H9 (cell line): Measurements from ENCODE around the gene ZRSR2. TPM values are rescaled to one million over a fixed set of nuclear protein-coding genes. Genes with fewer than 3 reads are reported as not detected.

Experiments used
- DNase-seq: peaks from one replicate; pipeline ENCODE4 v3.0.0-alpha.2; 2017
- H2AFZ ChIP-seq: one replicate; pipeline ENCODE4 v1.6.1; 2013; ENCODE audit warnings: mild to moderate bottlenecking, low read length, control low read depth, moderate library complexity
- H2AK5ac ChIP-seq: 2 replicates; pipeline ENCODE4 v1.6.1; 2013; ENCODE audit warnings: low read length, control low read depth, mixed read lengths; ENCODE audit not compliant: insufficient read length
- H2BK120ac ChIP-seq: one replicate; pipeline ENCODE4 v1.6.1; 2013; ENCODE audit warnings: low read depth, mild to moderate bottlenecking, low read length, control low read depth, inconsistent platforms; ENCODE audit not compliant: poor library complexity, severe bottlenecking
- H2BK12ac ChIP-seq: 2 replicates; pipeline ENCODE4 v1.6.1; 2013; ENCODE audit warnings: low read length, control low read depth, mixed read lengths, low read depth; ENCODE audit not compliant: insufficient read length
- H2BK15ac ChIP-seq: 2 replicates; pipeline ENCODE4 v1.6.1; 2013; ENCODE audit warnings: low read depth, low read length, control low read depth
- H2BK20ac ChIP-seq: one replicate; pipeline ENCODE4 v1.6.1; 2013; ENCODE audit warnings: low read depth, mild to moderate bottlenecking, low read length, control low read depth, inconsistent platforms; ENCODE audit not compliant: poor library complexity, severe bottlenecking
- H2BK5ac ChIP-seq: 2 replicates; pipeline ENCODE4 v1.6.1; 2013; ENCODE audit warnings: low read length, control low read depth, mixed read lengths; ENCODE audit not compliant: insufficient read length
- H3K14ac ChIP-seq: 2 replicates; pipeline ENCODE4 v1.6.1; 2013; ENCODE audit warnings: low read length, control low read depth; ENCODE audit not compliant: insufficient read depth
- H3K18ac ChIP-seq: 2 replicates; pipeline ENCODE4 v1.6.1; 2013; ENCODE audit warnings: low read depth, mild to moderate bottlenecking, mixed read lengths, low read length, control low read depth; ENCODE audit not compliant: insufficient read length
- H3K23ac ChIP-seq: 2 replicates; pipeline ENCODE4 v1.6.1; 2013; ENCODE audit warnings: low read length, control low read depth, mixed read lengths, low read depth; ENCODE audit not compliant: insufficient read length
- H3K23me2 ChIP-seq: 2 replicates; pipeline ENCODE4 v1.6.1; 2013; ENCODE audit warnings: low read depth, mild to moderate bottlenecking, mixed read lengths, low read length, control low read depth; ENCODE audit not compliant: insufficient read length, poor library complexity, severe bottlenecking
- H3K27ac ChIP-seq: 2 replicates; pipeline ENCODE4 v1.5.1; 2013; ENCODE audit warnings: low read length, control low read depth, mixed read lengths, low read depth; ENCODE audit not compliant: insufficient read length
- H3K27me3 ChIP-seq: 2 replicates; pipeline ENCODE4 v1.6.1; 2013; ENCODE audit warnings: low read length, control low read depth, inconsistent platforms; ENCODE audit not compliant: insufficient read depth
- H3K4ac ChIP-seq: 2 replicates; pipeline ENCODE4 v1.6.1; 2013; ENCODE audit warnings: low read depth, mild to moderate bottlenecking, control low read depth, inconsistent platforms, low read length, moderate library complexity
- H3K4me1 ChIP-seq: 2 replicates; pipeline ENCODE4 v1.6.1; 2013; ENCODE audit warnings: low read length, control low read depth, inconsistent platforms; ENCODE audit not compliant: insufficient read depth
- H3K4me2 ChIP-seq: 2 replicates; pipeline ENCODE4 v1.6.1; 2013; ENCODE audit warnings: low read length, control low read depth, mixed read lengths; ENCODE audit not compliant: insufficient read length, insufficient read depth
- H3K56ac ChIP-seq: 2 replicates; pipeline ENCODE4 v1.6.1; 2013; ENCODE audit warnings: low read depth, mild to moderate bottlenecking, mixed read lengths, low read length, control low read depth; ENCODE audit not compliant: insufficient read length
- H3K79me1 ChIP-seq: 2 replicates; pipeline ENCODE4 v1.6.1; 2013; ENCODE audit warnings: low read depth, mild to moderate bottlenecking, moderate library complexity, low read length, control low read depth, inconsistent platforms; ENCODE audit not compliant: insufficient read depth, poor library complexity, severe bottlenecking
- H3K79me2 ChIP-seq: 2 replicates; pipeline ENCODE4 v1.6.1; 2013; ENCODE audit warnings: low read length, control low read depth, inconsistent platforms; ENCODE audit not compliant: insufficient read depth
- H3K9ac ChIP-seq: 2 replicates; pipeline ENCODE4 v1.6.1; 2013; ENCODE audit warnings: low read length, control low read depth, mixed read lengths; ENCODE audit not compliant: insufficient read length; ENCODE audit errors: extremely low read depth
- H3K9me3 ChIP-seq: one replicate; pipeline ENCODE4 v1.6.1; 2013; ENCODE audit warnings: low read depth, low read length, inconsistent platforms; ENCODE audit not compliant: control insufficient read depth
- H3T11ph ChIP-seq: one replicate; pipeline ENCODE4 v1.6.1; 2013; ENCODE audit warnings: mild to moderate bottlenecking, low read length, control low read depth, inconsistent platforms
- H4K20me1 ChIP-seq: one replicate; pipeline ENCODE4 v1.6.1; 2013; ENCODE audit not compliant: control insufficient read depth, insufficient read length, insufficient read depth
- H4K5ac ChIP-seq: 2 replicates; pipeline ENCODE4 v1.6.1; 2013; ENCODE audit warnings: low read depth, mild to moderate bottlenecking, mixed read lengths, low read length, control low read depth; ENCODE audit not compliant: insufficient read length
- H4K8ac ChIP-seq: replicated peaks from 2 replicates; pipeline ENCODE4 v1.6.1; 2013; ENCODE audit warnings: low read length, control low read depth, mixed read lengths, low read depth; ENCODE audit not compliant: insufficient read length
- H4K91ac ChIP-seq: 2 replicates; pipeline ENCODE4 v1.6.1; 2013; ENCODE audit warnings: low read depth, mild to moderate bottlenecking, moderate library complexity, mixed read lengths, low read length, control low read depth; ENCODE audit not compliant: insufficient read length
- H3K27ac Mint-ChIP-seq, 3 experiments: 2 replicates in 2 of 3; 3 replicates in 1 of 3; pipeline ENCODE4 v1.8.0; 2020 to 2021; ENCODE audit warnings: mixed read lengths in 3 of 3, mild to moderate bottlenecking in 1 of 3, moderate library complexity in 1 of 3
- H3K27me3 Mint-ChIP-seq: 2 replicates; pipeline ENCODE4 v1.8.0; 2021; ENCODE audit warnings: low read depth, mild to moderate bottlenecking, moderate library complexity, mixed read lengths
- H3K36me3 Mint-ChIP-seq, 3 experiments: 2 replicates in 2 of 3; 3 replicates in 1 of 3; pipeline ENCODE4 v1.8.0; 2020 to 2021; ENCODE audit warnings: low read depth in 3 of 3, mixed read lengths in 3 of 3; ENCODE audit not compliant: insufficient read depth in 1 of 3
- H3K4me1 Mint-ChIP-seq, 2 experiments: 2 replicates each; pipeline ENCODE4 v1.8.0; 2020; ENCODE audit warnings: mixed read lengths in 2 of 2
- H3K4me3 Mint-ChIP-seq, 2 experiments: 2 replicates in 1 of 2; 3 replicates in 1 of 2; pipeline ENCODE4 v1.8.0; 2020 to 2021; ENCODE audit warnings: mild to moderate bottlenecking in 2 of 2, mixed read lengths in 2 of 2, moderate library complexity in 1 of 2
- H3K9me3 Mint-ChIP-seq, 2 experiments: 2 replicates in 1 of 2; 3 replicates in 1 of 2; pipeline ENCODE4 v1.8.0; 2020; ENCODE audit warnings: mild to moderate bottlenecking in 2 of 2, mixed read lengths in 2 of 2, moderate library complexity in 1 of 2
- WGBS: extraction: QIAGEN DNeasy Blood & Tissue Kit; methylation state at CpG from one replicate; pipeline ENCODE4 v1.1.7; 2013; ENCODE audit warnings: missing lambda C conversion rate, low lambda C conversion rate, mixed read lengths; ENCODE audit not compliant: insufficient read length; ENCODE audit errors: extremely low coverage; 5-methylcytosine and 5-hydroxymethylcytosine counted together
- total RNA-seq: library from RNA; stranded (reverse); gene quantifications from 2 replicates; pipeline ENCODE4 v1.2.1, GENCODE V29; 2021
- TF ChIP-seq, protein P1 (sequence below): fragments of 200-600 bp; sonication (generic); conservative IDR thresholded peaks from 3 replicates; pipeline ENCODE4 v1.8.0; 2021; ENCODE audit warnings: antibody characterized with exemption, mild to moderate bottlenecking

Gene ZRSR2
- total RNA-seq, 1 experiment from 2014 or later = 21.1 TPM

DNA sequence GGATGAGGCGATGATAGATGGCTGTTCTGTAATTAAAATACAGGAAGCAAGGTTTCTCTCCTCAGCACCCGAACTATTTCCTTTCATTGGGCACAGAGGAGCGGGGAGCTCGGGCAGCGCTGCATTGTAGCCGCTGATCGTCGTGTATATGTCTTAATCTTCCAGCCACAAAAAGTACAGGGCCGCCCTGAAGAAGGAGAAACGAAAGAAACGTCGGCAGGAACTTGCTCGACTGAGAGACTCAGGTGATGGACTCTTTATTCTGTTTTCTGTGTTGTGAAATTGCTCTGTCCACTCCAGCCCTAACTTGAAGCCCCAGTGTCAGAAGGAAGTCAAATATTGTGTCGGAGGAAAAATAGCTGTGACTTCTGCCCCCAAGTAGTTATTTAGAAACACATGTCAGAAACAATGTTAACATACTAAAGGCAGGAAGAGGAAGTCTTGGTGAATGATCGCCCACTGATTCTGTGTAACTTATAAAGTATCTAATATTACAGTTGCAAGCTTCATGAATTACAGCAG is 546 bp downstream of the ZRSR2 start:
- H4K8ac ChIP-seq = no peak overlapping the region
- H3K4ac ChIP-seq = no peak overlapping the region
- H2BK15ac ChIP-seq = no peak overlapping the region
- no peak overlapping the region for H4K5ac ChIP-seq
- no peak for DNase-seq
- no peak overlapping the region for H2AK5ac ChIP-seq
- no peak overlapping the region for H2BK5ac ChIP-seq
- TF ChIP-seq, protein P1, sequence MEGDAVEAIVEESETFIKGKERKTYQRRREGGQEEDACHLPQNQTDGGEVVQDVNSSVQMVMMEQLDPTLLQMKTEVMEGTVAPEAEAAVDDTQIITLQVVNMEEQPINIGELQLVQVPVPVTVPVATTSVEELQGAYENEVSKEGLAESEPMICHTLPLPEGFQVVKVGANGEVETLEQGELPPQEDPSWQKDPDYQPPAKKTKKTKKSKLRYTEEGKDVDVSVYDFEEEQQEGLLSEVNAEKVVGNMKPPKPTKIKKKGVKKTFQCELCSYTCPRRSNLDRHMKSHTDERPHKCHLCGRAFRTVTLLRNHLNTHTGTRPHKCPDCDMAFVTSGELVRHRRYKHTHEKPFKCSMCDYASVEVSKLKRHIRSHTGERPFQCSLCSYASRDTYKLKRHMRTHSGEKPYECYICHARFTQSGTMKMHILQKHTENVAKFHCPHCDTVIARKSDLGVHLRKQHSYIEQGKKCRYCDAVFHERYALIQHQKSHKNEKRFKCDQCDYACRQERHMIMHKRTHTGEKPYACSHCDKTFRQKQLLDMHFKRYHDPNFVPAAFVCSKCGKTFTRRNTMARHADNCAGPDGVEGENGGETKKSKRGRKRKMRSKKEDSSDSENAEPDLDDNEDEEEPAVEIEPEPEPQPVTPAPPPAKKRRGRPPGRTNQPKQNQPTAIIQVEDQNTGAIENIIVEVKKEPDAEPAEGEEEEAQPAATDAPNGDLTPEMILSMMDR = no peak
- H4K20me1 ChIP-seq = no peaks in the 10 kb centered on the region
- no peak overlapping the region for H2BK12ac ChIP-seq
- no peak overlapping the region for H3K23ac ChIP-seq
- peaks cover 3 to 22% (median 17%) of the 10 kb centered on the region in 3 experiments; a peak in 6 of 7 replicates for H3K36me3 Mint-ChIP-seq
- no peak overlapping the region for H2BK120ac ChIP-seq
- no peaks in the 10 kb centered on the region for H3K27me3 ChIP-seq
- WGBS = no CpG with 5 or more reads among the region's 15 CpGs
- no peak overlapping the region for H4K91ac ChIP-seq
- peaks cover 14% of the 10 kb centered on the region for H3K23me2 ChIP-seq
- H3K4me1 Mint-ChIP-seq = peaks cover 8 to 9% of the 10 kb centered on the region in 2 experiments
- H3K27ac ChIP-seq = peak overlapping the region; percentile 37
- no peak overlapping the region for H3K56ac ChIP-seq
- H3K4me2 ChIP-seq = peak overlapping the region; percentile 89
- no peak overlapping the region for H3K27ac Mint-ChIP-seq
- H3K18ac ChIP-seq = no peak overlapping the region
- no peaks in the 10 kb centered on the region for H3K79me1 ChIP-seq
- no peaks in the 10 kb centered on the region for H3K4me1 ChIP-seq
- H3K79me2 ChIP-seq = no peaks in the 10 kb centered on the region
- no peak overlapping the region for H2AFZ ChIP-seq
- no peaks in the 10 kb centered on the region for H3K9me3 ChIP-seq
- no peaks in the 10 kb centered on the region for H3K27me3 Mint-ChIP-seq
- H3K4me3 Mint-ChIP-seq = no peak overlapping the region
- H3K9ac ChIP-seq = peak overlapping the region; percentile 85
- H3K14ac ChIP-seq = peak overlapping the region; percentile 87; the same call in 1 of the 2 replicates
- H2BK20ac ChIP-seq = no peak overlapping the region
- no peak overlapping the region for H3T11ph ChIP-seq
- no peaks in the 10 kb centered on the region for H3K9me3 Mint-ChIP-seq
